NCI-H526 (cell line): Measurements from ENCODE around the gene ENTPD8.
A peak's percentile ranks its signal among the peaks of the same experiment; 100 is the strongest.

ENCODE experiments used
- DNase-seq, 2 experiments: peaks; one replicate each; lab custom pipeline; 2025; lab: John Stamatoyannopoulos, UW

ENTPD8 gene

GRCh38 chr9:137441289-137441934, at the start of gene ENTPD8:
ENTPD8 (minus strand) TSS chr9:137441357; CDS start chr9:137438285, 3,072 bp downstream.
- DNase-seq = peak in 1 of 2 experiments; percentile 76

- no peak for DNase-seq
These were observed 49.5 kb upstream of the ENTPD8 start for GRCh38 chr9:137490532-137491186.

DNA sequence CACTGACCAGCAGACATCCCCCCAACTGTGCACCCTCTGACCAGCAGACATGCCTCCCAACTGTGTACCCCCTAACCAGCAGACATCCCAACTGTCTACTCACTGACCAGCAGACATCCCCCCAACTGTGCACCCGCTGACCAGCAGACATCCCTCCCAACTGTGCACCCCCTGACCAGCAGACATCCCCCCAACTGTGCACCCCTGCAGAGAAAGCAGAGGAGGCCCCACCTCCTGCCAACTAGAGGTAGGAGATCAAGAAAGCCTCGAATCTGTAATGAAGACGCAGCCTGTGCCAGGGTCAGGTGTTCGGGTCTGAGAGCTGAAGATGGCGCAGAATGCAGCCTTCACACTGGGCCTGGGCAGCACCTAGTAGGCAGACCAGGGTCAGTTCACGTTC, 47.7 kb upstream of the ENTPD8 start:
- no peak for DNase-seq

DNA sequence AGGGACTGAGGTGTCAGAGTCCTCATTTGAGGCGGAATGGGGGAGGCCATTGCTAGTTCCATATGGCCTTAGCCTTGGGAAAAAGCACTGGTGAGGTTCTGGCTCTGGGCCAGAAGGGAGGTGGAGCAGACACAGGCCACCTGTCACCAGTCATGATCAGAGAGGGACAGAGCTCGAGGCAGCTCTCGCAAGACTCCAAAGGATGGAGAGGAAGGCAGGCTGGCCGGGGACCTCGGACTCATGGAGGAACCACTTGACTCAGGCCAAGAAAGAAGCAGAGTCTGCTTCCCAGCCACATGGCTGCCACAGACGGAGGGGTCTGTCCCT, 47.1 kb upstream of the ENTPD8 start:
- no peak for DNase-seq

DNA sequence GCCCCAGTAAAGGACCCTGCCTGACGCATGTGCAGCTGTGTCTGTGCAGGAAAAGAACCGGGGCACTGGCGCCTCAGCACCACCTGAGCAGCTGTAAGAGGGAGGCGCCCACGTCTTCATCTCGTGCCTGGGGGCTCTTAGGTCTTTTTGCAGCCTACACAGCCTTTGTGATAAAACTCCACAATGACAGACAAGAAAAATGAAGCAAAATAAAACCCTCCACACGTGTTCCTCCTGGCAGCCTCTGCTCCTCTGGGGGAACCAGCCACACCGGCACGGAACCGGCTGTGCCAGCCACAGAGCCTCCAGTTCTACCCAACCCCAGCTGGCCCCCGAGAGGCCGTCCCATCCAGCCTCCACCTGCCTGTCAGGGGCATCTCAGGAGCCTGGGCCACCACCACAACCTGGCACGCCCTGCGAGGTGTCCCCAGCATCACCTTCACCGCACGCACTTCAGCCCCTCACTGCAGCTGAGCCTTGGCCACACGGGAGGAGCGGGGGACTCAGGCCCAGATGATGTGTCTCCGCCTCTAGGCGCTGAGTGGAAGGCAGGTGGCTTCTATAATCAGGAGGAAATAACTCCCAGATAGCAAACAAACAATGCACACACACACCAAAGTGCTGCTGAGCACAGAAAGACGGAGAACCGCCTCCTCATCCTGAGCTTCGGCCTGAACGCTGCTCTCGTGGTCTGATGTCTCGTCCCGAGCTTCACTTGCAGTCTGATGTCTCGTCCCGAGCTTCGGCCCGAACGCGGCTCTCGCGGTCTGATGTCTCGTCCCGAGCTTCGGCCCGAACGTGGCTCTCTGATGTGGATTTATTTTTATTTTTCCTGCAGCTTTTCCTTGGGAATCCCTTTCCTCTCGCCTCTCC, 46.5 kb upstream of the ENTPD8 start:
- DNase-seq = no peak

- no peak for DNase-seq
These were observed 45.6 kb upstream of the ENTPD8 start for GRCh38 chr9:137486545-137487453.

DNA sequence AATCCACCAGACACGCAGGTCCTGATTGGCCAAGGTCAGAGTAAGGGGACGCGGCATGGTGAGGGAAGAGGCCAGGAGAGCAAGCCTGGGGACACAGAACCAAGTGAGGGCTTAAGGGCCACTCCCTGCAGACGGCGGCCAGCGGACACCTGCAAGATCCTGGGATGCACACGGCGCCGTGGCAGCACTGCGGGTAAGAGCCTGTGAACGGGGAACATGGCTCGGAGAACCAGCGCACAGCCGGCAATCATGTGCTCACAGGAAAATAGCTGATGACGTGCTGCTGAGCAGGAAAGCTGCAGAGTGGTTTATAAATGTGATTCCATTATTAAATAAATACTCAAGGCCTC, 45.0 kb upstream of the ENTPD8 start:
- no peak for DNase-seq

DNA sequence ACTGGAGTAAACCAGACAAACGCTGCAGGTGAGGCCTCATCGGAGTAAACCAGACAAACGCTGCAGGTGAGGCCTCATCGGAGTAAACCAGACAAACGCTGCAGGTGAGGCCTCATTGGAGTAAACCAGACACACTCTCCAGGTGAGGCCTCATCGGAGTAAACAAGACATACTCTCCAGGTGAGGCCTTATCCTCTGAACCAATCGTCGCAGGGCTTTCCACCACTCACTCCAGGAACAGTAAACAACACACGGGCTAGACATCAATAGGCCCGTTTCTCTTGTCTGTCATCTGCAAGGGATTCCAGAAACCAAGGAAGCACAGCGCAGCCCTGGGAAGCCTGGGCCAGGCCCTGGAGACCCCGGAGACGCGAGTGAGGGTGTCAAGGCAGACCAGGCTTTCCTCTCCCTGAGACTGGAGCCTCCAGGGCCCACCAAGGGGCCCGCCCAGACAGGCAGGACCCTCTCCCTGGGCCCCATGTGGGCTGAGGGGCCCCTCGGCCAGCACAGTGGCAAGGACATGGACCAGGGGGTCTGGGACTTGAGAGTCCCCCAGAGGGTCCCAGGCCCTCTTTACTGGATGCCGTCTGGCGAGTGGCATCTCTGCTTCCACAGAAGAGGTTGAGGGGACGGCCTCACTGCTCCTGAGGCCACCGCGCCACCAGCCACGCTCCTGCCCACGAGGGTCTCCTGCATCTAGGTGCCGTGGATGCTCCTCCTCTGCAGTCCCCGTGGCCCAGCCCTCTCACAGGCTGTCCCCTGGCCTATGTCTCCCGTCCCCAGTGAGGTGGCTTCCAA, 44.4 kb upstream of the ENTPD8 start:
- no peak for DNase-seq

DNA sequence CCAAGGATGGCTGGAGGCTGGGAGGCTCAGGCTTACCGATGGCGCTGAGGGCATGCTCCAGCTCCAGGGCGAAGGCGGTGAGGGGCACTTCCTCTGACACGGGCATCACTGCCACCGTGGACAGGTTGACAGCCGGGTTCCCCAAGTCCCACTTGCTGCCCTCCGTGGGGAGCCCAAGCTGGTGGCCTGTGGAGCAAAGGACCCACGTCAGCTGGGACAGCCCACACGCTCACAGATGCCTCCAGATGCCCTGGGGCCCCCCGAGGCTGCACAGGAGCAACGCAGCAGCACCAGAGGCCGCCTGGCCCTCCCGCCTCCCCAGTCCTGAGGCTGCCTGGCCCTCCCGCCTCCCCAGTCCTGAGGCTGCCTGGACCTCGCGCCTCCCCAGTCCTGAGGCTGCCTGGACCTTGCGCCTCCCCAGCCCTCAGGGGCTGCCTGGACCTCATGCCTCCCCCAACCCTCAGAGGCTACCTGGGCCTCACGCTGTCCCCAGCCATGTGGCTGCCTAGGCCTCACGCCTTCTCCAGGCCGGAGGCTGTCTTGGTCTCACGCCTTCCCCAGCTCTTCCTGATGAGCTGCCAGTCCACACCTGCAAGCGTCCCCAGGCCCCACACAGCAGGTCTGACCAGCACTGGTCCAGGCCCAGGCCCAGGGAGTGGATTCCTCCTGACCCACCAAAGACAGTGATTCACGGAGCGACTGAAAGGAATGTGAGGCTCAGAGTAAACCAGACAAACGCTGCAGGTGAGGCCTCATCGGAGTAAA, 43.6 kb upstream of the ENTPD8 start:
- no peak for DNase-seq

- no peak for DNase-seq
These were observed 41.1 kb upstream of the ENTPD8 start for GRCh38 chr9:137482094-137482781.

GRCh38 chr9:137480686-137481683, 39.8 kb upstream of the ENTPD8 start:
- no peak for DNase-seq

GRCh38 chr9:137479892-137480685, 38.9 kb upstream of the ENTPD8 start:
- no peak for DNase-seq

DNA sequence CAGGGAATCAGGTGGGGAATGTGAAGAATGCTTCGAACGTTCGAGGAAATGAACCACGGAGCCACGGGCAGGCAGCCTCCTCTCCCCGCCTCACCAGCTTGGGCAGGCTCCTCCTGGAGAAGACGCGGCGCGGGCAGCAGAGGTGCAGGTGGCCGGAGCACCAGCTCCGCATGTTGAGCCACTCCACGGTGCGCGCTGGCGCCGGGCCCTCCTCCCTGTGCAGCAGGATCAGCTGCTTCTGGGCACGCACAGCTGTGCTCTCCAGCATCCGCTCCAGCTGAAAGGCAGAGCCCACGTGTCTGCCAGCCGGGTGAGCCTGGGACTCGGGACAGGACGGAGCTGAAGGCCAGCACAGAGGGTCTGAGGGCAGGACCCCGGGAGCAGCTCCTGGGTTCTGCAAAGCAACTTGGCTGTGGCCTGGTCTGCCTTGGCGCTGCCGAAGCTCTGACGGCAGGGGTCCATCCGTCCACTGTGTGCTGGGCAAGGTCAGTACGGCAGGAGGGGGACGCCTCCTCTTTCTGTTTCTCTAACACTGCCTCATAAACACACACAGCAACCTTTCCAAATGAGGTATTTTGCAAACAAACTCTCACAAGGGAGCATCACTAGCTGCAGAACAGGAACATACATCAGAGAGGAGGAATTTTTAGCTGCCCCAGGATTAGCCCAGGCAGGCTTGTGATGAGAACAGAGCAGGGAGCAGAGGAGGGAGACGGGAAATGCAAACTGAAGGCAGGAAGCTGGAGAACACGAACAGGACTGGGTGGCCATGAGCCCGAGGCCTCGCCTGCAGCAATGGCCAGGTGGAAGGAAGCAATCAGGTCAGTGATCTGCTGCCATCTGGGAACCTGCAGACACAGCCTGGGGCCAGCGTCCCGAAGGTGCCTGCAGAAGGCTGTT, 38.1 kb upstream of the ENTPD8 start:
- DNase-seq = peak in 1 of 2 experiments; percentile 9

- DNase-seq = no peak
These were observed 37.4 kb upstream of the ENTPD8 start for GRCh38 chr9:137478613-137478961.

DNA sequence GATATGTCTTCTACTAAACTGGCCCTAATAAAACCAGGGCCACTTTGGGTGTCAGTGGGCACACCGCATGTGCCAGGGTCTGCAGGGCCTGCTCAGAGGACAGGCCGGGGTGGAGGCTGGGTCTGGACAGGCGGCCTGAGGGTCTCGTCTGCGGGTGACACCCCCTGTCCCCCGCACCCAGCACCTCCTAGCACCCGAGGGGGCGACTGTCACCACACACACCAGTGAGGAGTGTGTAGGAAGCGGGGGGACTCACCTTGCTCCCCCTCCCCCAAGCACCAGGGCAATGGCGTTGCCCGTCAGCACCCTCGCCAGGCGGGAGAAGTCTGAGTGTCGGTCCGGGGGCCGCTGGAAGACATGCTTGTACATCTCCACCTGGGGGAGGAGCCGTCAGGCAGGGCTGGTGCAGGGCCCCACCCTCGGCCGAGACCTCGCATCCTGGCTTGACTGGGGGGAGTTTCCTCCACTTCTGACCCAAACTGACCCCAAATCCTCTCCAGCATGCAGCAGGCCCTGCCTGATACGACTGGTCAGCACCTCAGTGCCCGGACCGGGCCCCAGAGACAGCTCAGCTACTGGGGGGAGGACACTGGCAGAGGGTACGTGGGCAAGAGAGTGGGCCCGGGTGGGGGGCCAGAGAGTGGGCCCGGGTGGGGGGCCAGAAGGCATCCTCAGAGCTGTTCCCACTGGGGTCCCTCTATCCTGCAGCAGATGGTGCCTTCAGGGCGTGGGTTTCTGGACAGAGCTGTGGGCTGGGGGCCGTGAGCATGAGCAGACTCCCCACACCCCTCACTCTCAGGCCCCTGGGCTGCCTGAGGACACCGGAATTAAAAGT, 36.8 kb upstream of the ENTPD8 start:
- DNase-seq = no peak

DNA sequence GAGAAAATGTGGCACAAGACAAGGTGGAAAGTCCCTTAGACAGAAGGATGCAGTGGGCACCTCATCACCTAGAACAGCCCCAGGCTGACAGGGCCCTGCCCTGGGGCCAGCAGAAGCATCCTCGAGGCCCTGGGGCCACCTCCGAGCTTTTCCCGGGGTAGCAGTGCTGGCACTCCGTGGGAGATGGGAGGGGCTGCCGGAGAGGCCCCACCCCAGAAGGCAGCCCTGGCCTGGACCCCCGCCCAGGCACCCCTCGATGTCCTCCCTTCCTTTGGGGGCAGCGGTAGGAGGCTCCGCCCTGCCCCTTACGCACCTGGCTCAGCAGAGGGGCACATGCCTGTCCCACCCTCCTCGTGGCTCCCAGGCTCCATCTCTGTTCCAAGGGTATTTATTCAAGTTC, 35.7 kb upstream of the ENTPD8 start:
- no peak for DNase-seq
